OCI-LY3 (cell line): ENCODE results near the gene UBL4A.

Experiments used
- H2AFZ ChIP-seq: fragments of 200-600, 300-600 bp; shearing (Covaris generic); 2 replicates; pipeline ENCODE4 v1.6.0; 2014; ENCODE audit warnings: antibody characterized with exemption, low read depth, low read length
- H3K27ac ChIP-seq: fragments of 200-600, 300-600 bp; sonication (generic); 2 replicates; pipeline ENCODE4 v1.5.1; 2014; ENCODE audit warnings: mild to moderate bottlenecking, low read length, moderate library complexity, mixed read lengths
- H3K27me3 ChIP-seq: fragments of 200-600, 300-600 bp; sonication (generic); 2 replicates; pipeline ENCODE4 v1.6.1; 2014; ENCODE audit warnings: low read depth, low read length, mixed read lengths
- H3K36me3 ChIP-seq: fragments of 200-600, 300-600 bp; sonication (generic); replicated peaks from 2 replicates; pipeline ENCODE3; 2014; ENCODE audit warnings: low read depth, low read length, mixed read lengths
- H3K4me1 ChIP-seq: fragments of 300-600, 200-600 bp; sonication (generic); 2 replicates; pipeline ENCODE4 v1.6.1; 2014; ENCODE audit warnings: low read length, mixed read lengths
- H3K4me2 ChIP-seq: fragments of 200-600, 300-600 bp; sonication (generic); 2 replicates; pipeline ENCODE4 v1.6.1; 2014; ENCODE audit warnings: low read length, mixed read lengths
- H3K4me3 ChIP-seq: fragments of 300-600, 200-600 bp; sonication (generic); 2 replicates; pipeline ENCODE4 v1.5.1; 2014; ENCODE audit warnings: antibody characterized with exemption, mild to moderate bottlenecking, low read length, moderate library complexity
- H3K79me2 ChIP-seq: fragments of 300-600, 200-600 bp; shearing (Covaris generic); 2 replicates; pipeline ENCODE4 v1.6.1; 2014; ENCODE audit warnings: mild to moderate bottlenecking, low read length, mixed read lengths
- H3K9ac ChIP-seq: fragments of 300-600, 200-600 bp; shearing (Covaris generic); 2 replicates; pipeline ENCODE4 v1.6.0; 2014; ENCODE audit warnings: mild to moderate bottlenecking, low read length, moderate library complexity
- H3K9me3 ChIP-seq: fragments of 200-600, 300-600 bp; shearing (Covaris generic); 2 replicates; pipeline ENCODE4 v1.6.1; 2014; ENCODE audit warnings: low read length, mixed read lengths; ENCODE audit not compliant: insufficient read depth
- H4K20me1 ChIP-seq: fragments of 200-600, 300-600 bp; sonication (generic); 2 replicates; pipeline ENCODE4 v1.6.1; 2016; ENCODE audit warnings: low read length, mixed read lengths; ENCODE audit not compliant: insufficient read depth
- EZH2phosphoT487 ChIP-seq: fragments of 200-600 bp; shearing (Covaris generic); IDR thresholded peaks from 2 replicates; pipeline ENCODE4 v1.6.1; 2018; ENCODE audit warnings: antibody characterized with exemption, mixed run types, low read depth
- TF ChIP-seq, protein P1 (sequence below): fragments of 200-600, 300-600 bp; sonication (generic); IDR thresholded peaks from 2 replicates; pipeline ENCODE4 v1.5.1; 2014; ENCODE audit warnings: antibody characterized with exemption, low read length, low read depth

The UBL4A gene

DNA sequence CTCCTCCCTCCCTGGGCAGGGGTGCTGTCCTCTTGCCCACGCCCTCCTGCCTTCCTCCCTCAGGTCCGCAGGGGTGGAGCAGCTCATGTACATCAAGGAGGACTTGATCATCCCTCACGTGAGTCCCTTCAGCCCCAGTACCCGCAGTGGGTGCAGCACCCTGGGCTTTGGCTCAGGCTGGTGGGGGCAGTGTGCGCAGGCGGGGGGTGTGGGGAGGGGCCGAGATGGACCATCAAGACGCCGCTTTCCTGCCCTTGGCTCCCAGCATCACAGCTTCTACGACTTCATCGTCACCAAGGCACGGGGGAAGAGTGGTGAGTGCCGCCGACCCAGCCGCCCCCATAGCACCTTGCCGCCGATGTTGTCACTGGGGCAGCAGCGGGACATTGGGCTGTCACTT is 36.8 kb downstream of the UBL4A start:
- Histone ChIP-seq H3K27ac (no peak overlapping the region), H4K20me1 (no peaks in the 10 kb centered on the region), H3K9me3 (no peaks in the 10 kb centered on the region), H3K9ac (no peak overlapping the region), H3K4me3 (no peak overlapping the region), H2AFZ (no peak overlapping the region), H3K4me1 (peaks cover 5% of the 10 kb centered on the region; the same call in 1 of the 2 replicates), H3K27me3 (no peaks in the 10 kb centered on the region), H3K4me2 (no peak overlapping the region), H3K79me2 (peaks cover 8% of the 10 kb centered on the region), H3K36me3 (peaks cover 4% of the 10 kb centered on the region)
- TF ChIP-seq, protein P1, sequence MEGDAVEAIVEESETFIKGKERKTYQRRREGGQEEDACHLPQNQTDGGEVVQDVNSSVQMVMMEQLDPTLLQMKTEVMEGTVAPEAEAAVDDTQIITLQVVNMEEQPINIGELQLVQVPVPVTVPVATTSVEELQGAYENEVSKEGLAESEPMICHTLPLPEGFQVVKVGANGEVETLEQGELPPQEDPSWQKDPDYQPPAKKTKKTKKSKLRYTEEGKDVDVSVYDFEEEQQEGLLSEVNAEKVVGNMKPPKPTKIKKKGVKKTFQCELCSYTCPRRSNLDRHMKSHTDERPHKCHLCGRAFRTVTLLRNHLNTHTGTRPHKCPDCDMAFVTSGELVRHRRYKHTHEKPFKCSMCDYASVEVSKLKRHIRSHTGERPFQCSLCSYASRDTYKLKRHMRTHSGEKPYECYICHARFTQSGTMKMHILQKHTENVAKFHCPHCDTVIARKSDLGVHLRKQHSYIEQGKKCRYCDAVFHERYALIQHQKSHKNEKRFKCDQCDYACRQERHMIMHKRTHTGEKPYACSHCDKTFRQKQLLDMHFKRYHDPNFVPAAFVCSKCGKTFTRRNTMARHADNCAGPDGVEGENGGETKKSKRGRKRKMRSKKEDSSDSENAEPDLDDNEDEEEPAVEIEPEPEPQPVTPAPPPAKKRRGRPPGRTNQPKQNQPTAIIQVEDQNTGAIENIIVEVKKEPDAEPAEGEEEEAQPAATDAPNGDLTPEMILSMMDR: no peak

- Histone ChIP-seq H3K9ac (no peak overlapping the region), H3K79me2 (peaks cover 12% of the 10 kb centered on the region), H3K27me3 (no peaks in the 10 kb centered on the region), H3K4me3 (no peak overlapping the region), H3K4me2 (no peak overlapping the region), H2AFZ (no peak overlapping the region), H4K20me1 (no peaks in the 10 kb centered on the region), H3K4me1 (peaks cover 7% of the 10 kb centered on the region; the same call in 1 of the 2 replicates), H3K27ac (no peak overlapping the region), H3K9me3 (no peaks in the 10 kb centered on the region), H3K36me3 (peaks cover 4% of the 10 kb centered on the region)
- TF ChIP-seq, protein P1: no peak
- no peak for TF ChIP-seq EZH2phosphoT487
Observed at GRCh38 chrX:154448484-154448883, 37.9 kb downstream of the UBL4A start.

- TF ChIP-seq, protein P1: no peak
- Histone ChIP-seq H3K79me2 (peaks cover 12% of the 10 kb centered on the region), H3K9me3 (no peaks in the 10 kb centered on the region), H3K4me3 (no peak overlapping the region), H3K9ac (no peak overlapping the region), H2AFZ (no peak overlapping the region), H3K27me3 (no peaks in the 10 kb centered on the region), H3K4me1 (peaks cover 9% of the 10 kb centered on the region; the same call in 1 of the 2 replicates), H3K36me3 (peaks cover 4% of the 10 kb centered on the region), H4K20me1 (no peaks in the 10 kb centered on the region), H3K27ac (no peak overlapping the region), H3K4me2 (no peak overlapping the region)
Observed at GRCh38 chrX:154446430-154446829, 40.0 kb downstream of the UBL4A start.

- Histone ChIP-seq H3K27me3 (no peaks in the 10 kb centered on the region), H3K9me3 (no peaks in the 10 kb centered on the region), H2AFZ (no peak overlapping the region), H4K20me1 (no peaks in the 10 kb centered on the region), H3K9ac (no peak overlapping the region), H3K36me3 (peaks cover 4% of the 10 kb centered on the region), H3K4me2 (no peak overlapping the region), H3K4me3 (no peak overlapping the region), H3K27ac (no peak overlapping the region), H3K4me1 (peaks cover 9% of the 10 kb centered on the region; the same call in 1 of the 2 replicates), H3K79me2 (peaks cover 12% of the 10 kb centered on the region)
- TF ChIP-seq, protein P1: no peak
- no peak for TF ChIP-seq EZH2phosphoT487
Observed at GRCh38 chrX:154445776-154446175, 40.6 kb downstream of the UBL4A start.
